Raji (cell line): Measurements from ENCODE around the gene ONECUT3.

Experiments used
- POLR2A ChIP-seq: IDR thresholded peaks from 2 replicates; pipeline ENCODE4 v1.6.1; 2011; ENCODE audit warnings: low read depth, low read length, control low read depth; ENCODE audit not compliant: insufficient read depth

ONECUT3 gene

GRCh38 chr19:1822210-1822609 is 68.9 kb downstream of the ONECUT3 start:
- no peak for TF ChIP-seq POLR2A

GRCh38 chr19:1823020-1823419 is 69.7 kb downstream of the ONECUT3 start:
- no peak for TF ChIP-seq POLR2A

- no peak for TF ChIP-seq POLR2A
These were observed 70.4 kb downstream of the ONECUT3 start for GRCh38 chr19:1823539-1824251.

- no peak for TF ChIP-seq POLR2A
These were observed 70.9 kb downstream of the ONECUT3 start for GRCh38 chr19:1824252-1824622.

- no peak for TF ChIP-seq POLR2A
These were observed 72.7 kb downstream of the ONECUT3 start for GRCh38 chr19:1825909-1826556.

GRCh38 chr19:1826557-1827521 is 73.5 kb downstream of the ONECUT3 start:
- no peak for TF ChIP-seq POLR2A

GRCh38 chr19:1827566-1828278 is 74.4 kb downstream of the ONECUT3 start:
- no peak for TF ChIP-seq POLR2A

GRCh38 chr19:1828279-1829238 is 75.3 kb downstream of the ONECUT3 start:
- TF ChIP-seq POLR2A, result no peak

- TF ChIP-seq POLR2A, result no peak
These were observed 76.7 kb downstream of the ONECUT3 start for GRCh38 chr19:1829958-1830357.

GRCh38 chr19:1830568-1830967 is 77.3 kb downstream of the ONECUT3 start:
- TF ChIP-seq POLR2A, result no peak
